Psoas muscle (tissue), 8 donors: ENCODE results near the gene PHLDB3. TPM values are rescaled to one million over a fixed set of nuclear protein-coding genes. Genes with fewer than 3 reads are reported as not detected.
"Not testable (repeated sequence)": the region's sequence is repeated elsewhere in the genome, so short reads cannot be mapped to it uniquely, and the experiment has no call there.

Experiments
- ATAC-seq, 4 donors: fragments of 200-7000 bp; cut with Tn5 transposase; one replicate each; pipeline ENCODE4 v1.9.1; 2020; ENCODE audit warnings: moderate library complexity in 3 of 4, mild to moderate bottlenecking in 2 of 4
- DNase-seq, 2 donors: peaks; one replicate each; pipeline ENCODE4 v3.0.0-alpha.2; 2020
- H3K27ac ChIP-seq: fragments of 200-600 bp; one replicate; pipeline ENCODE4 v1.8.0; 2022
- H3K27me3 ChIP-seq, 3 donors: fragments of 200-600 bp in 1 of 3; one replicate each; pipeline versions ENCODE4 v1.6.1 to v1.8.0; 2013 to 2022; ENCODE audit warnings: low read length in 2 of 3, mild to moderate bottlenecking in 2 of 3, moderate library complexity in 1 of 3; ENCODE audit not compliant: insufficient read depth in 3 of 3
- H3K36me3 ChIP-seq, 2 donors: fragments of 200-600 bp in 1 of 2; one replicate each; pipeline versions ENCODE4 v1.6.1 to v1.8.0; 2013 to 2022; ENCODE audit warnings: low read depth in 1 of 2, mild to moderate bottlenecking in 1 of 2, moderate library complexity in 1 of 2; ENCODE audit not compliant: insufficient read depth in 1 of 2
- H3K4me1 ChIP-seq: fragments of 200-600 bp; one replicate; pipeline ENCODE4 v1.8.0; 2022
- H3K4me3 ChIP-seq: fragments of 200-600 bp; one replicate; pipeline ENCODE4 v1.8.0; 2022; ENCODE audit warnings: mild to moderate bottlenecking
- H3K9me3 ChIP-seq: fragments of 200-600 bp; one replicate; pipeline ENCODE4 v1.8.0; 2022
- WGBS, 3 donors: extraction: QIAGEN DNeasy Blood & Tissue Kit; methylation state at CpG; one replicate each; pipeline versions ENCODE4 v1.1.6 to v1.1.7; 2013; 5-methylcytosine and 5-hydroxymethylcytosine counted together
- intact Hi-C, 2 donors: fragments of 100-400 bp; cut with DNase I; formaldehyde crosslinking; loops; one replicate each; pipeline versions ENCODE4 v1.11.0 to v1.14.2; 2022
- polyA plus RNA-seq, 3 donors: library from polyadenylated mRNA; stranded (reverse); fragments of 200-250 nt; gene quantifications; one replicate each; pipeline ENCODE4 v1.2.3, GENCODE V29; 2013
- total RNA-seq, 4 donors: library from RNA; stranded (reverse); fragmentation: NEBNext Ultra II Directional in 2 of 4; extraction: Animal tissue kit (Norgen Biotek cat#: 25700) in 2 of 4; gene quantifications; one replicate each; pipeline versions ENCODE4 v1.2.1 to v1.2.4, GENCODE V29; 2021 to 2023
- TF ChIP-seq, protein P1 (sequence below): fragments of 200-600 bp; IDR thresholded peaks from one replicate; pipeline ENCODE4 v1.8.0; 2022; ENCODE audit warnings: antibody characterized with exemption
- donor health status: healthy with polysubstance abuse.
- donor health status: DM: no; HTN: no; CAD: no; lungs with moderate emphysema.
- donor health status: Bipolar disorder and iron deficiency.
- donor health status: healthy.
- donor health status: DM: yes; HTN: yes; CAD: no.
- donor health status: DM: no; HTN: no; CAD: no.
- donor health status: DM: no; HTN: no; CAD: no.
- donor health status: DM: yes; HTN: yes; CAD: no.

Gene PHLDB3
- total and polyA plus RNA-seq, 7 donors, result 2.0 to 5.7 (median 4.5) TPM

DNA sequence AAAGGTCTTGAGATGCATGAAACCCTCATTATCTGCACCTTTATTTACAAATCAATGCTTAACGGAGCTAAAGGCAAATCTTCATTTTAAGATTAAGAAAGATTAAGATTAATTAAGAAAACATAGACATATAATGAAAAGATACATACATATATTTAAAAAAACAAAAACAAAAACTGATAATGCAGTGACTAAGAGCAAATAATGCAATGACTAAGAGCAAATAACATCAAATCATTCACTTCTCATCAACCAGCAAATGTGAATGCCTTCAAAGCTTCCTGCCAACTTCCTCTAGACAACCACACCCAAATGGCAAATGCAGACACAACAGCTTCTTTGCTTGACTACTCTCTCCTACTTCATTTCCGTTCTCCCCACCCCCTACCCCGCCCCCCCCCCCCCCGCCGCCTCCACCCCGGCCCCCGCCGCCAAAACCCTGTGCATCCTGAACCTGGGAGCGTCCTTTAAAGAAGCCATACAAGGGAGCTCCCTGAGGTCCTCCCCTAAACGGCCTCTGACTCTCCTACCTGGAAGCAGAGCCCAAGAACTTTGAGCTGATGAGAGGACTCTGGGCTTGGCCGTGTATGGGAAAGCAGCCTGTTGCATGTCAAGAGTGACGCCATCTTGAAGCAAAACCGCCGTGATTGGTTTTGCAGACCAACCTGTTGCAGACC is 65.4 kb downstream of the PHLDB3 start:
- no peak for DNase-seq

DNA sequence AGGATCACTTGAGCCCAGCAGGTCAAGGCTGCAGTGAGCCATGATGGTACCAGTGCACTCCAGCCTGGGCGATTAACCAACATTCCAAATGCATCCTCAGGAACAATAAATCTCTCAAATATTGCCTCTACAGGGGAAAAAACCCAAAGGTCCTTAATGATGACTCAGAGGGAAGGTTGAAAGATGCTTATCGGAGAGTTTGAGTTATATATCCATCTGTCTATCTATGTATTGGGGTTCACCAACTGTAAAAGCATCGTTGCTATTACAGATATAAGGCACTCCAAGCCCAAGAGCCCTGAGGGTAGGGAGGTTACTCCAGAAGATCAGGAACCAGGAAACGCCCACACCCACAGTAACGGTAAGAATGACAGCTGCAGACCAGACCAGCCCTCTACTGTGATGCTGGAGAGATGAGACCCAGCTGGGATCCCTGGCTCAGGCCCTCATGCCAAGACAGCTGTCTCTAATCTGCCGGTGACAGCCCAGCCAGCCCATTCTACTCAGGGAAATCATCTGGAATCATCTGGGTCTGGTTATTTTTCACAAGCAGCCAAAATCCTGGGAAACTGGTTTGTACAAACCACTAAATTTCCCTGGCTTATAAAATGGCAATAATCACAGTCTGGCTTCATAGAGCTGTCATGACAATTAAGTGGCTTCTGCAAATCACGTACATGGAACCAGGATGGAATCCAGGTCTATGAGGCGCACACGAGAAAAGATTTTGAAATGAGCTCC is 66.1 kb downstream of the PHLDB3 start:
- WGBS, 3 donors, result 9 to 15% (median 14%) methylated on average over 9 of the region's 9 CpGs
- Histone ChIP-seq H3K9me3 (no peaks in the 10 kb centered on the region), H3K27ac (no peak overlapping the region), H3K4me1 (no peaks in the 10 kb centered on the region), H3K36me3 (no peaks in the 10 kb centered on the region), H3K27me3 (peaks cover 0 to 5% (median 0%) of the 10 kb centered on the region in 3 donors), H3K4me3 (no peak overlapping the region)
- TF ChIP-seq, protein P1, sequence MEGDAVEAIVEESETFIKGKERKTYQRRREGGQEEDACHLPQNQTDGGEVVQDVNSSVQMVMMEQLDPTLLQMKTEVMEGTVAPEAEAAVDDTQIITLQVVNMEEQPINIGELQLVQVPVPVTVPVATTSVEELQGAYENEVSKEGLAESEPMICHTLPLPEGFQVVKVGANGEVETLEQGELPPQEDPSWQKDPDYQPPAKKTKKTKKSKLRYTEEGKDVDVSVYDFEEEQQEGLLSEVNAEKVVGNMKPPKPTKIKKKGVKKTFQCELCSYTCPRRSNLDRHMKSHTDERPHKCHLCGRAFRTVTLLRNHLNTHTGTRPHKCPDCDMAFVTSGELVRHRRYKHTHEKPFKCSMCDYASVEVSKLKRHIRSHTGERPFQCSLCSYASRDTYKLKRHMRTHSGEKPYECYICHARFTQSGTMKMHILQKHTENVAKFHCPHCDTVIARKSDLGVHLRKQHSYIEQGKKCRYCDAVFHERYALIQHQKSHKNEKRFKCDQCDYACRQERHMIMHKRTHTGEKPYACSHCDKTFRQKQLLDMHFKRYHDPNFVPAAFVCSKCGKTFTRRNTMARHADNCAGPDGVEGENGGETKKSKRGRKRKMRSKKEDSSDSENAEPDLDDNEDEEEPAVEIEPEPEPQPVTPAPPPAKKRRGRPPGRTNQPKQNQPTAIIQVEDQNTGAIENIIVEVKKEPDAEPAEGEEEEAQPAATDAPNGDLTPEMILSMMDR, result no peak
- intact Hi-C loops, result no loop called here
- peak in 1 of 2 donors; percentile 20 for DNase-seq
- peak in 1 of 4 donors; percentile 49 for ATAC-seq

More for the DNA sequence above, 65.4 kb downstream of the PHLDB3 start:
- Histone ChIP-seq H3K27me3 (peaks cover 0 to 5% (median 0%) of the 10 kb centered on the region in 3 donors), H3K9me3 (no peaks in the 10 kb centered on the region), H3K4me1 (no peaks in the 10 kb centered on the region), H3K27ac (no peak overlapping the region), H3K36me3 (no peaks in the 10 kb centered on the region), H3K4me3 (no peak overlapping the region)
- peak in 1 of 4 donors; percentile 33 for ATAC-seq
- TF ChIP-seq, protein P1, result no peak
- WGBS, 3 donors, result 29 to 30% (median 30%) methylated on average over 13 to 14 of the region's 14 CpGs
- intact Hi-C loops, result no loop called here

DNA sequence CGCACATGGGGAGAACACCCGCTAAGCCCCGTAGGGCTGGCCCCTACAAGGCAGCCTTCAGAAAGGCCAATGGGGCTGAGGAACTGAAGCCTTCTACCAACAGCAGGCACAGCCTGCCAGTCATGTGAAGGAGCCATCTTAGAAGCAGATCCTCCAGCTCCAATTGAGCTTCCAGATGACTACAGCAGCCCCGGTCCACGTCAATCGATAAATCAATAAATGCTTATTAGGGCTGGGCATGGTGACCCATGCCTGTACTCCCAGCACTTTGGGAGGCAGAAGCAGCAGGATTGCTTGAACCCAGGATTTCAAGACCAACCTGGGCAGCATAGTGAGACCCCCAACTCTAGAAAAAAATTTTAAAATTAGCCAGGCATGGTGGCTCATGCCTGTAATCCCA is 66.8 kb downstream of the PHLDB3 start:
- 81 to 95% (median 89%) methylated on average over 6 of the region's 6 CpGs for WGBS, 3 donors
- TF ChIP-seq, protein P1, result no peak
- H3K27me3 ChIP-seq, result peaks cover 0 to 5% (median 0%) of the 10 kb centered on the region in 3 donors
- H3K9me3 ChIP-seq, result no peaks in the 10 kb centered on the region
- DNase-seq (no peak), ATAC-seq (no peak)
- H3K27ac ChIP-seq, result no peak overlapping the region
- no peaks in the 10 kb centered on the region for H3K4me1 ChIP-seq
- intact Hi-C loops, result no loop called here
- no peaks in the 10 kb centered on the region for H3K36me3 ChIP-seq
- H3K4me3 ChIP-seq, result no peak overlapping the region

DNA sequence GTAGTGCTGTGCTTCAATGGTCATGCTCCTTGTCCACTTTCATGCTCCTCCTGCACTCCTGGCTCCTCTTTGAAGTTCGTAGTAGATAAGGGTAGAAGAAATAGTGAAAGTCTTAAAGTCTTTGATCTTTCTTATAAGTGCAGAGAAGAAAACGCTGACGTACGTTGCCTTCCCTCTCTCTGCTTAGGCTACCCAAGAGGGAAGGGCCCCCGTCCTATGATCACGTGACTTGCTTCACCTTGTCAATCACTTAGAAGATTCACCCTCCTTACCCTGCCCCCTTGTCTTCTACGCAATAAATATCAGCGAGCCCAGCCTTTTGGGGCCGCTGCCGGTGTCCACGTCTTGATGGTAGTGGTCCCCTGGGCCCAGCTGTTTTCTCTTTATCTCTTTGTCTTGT is 67.3 kb downstream of the PHLDB3 start:
- H3K4me1 ChIP-seq, H3K36me3 ChIP-seq, H3K9me3 ChIP-seq, H3K27me3 ChIP-seq, DNase-seq, H3K27ac ChIP-seq, ATAC-seq, intact Hi-C loops, H3K4me3 ChIP-seq: not testable (repeated sequence)
- 93 to 94% (median 94%) methylated on average over 11 of the region's 11 CpGs for WGBS, 3 donors

GRCh38 chr19:43435775-43436174 is 68.8 kb downstream of the PHLDB3 start:
- H3K4me1 ChIP-seq, result no peaks in the 10 kb centered on the region
- TF ChIP-seq, protein P1, result no peak
- H3K4me3 ChIP-seq, result no peak overlapping the region
- H3K27me3 ChIP-seq, result peaks cover 0 to 5% (median 0%) of the 10 kb centered on the region in 3 donors
- intact Hi-C loops, result no loop called here
- WGBS, 3 donors, result 73 to 78% (median 75%) methylated on average over 3 of the region's 3 CpGs
- ATAC-seq, result no peak
- H3K36me3 ChIP-seq, result no peaks in the 10 kb centered on the region
- no peak for DNase-seq
- no peak overlapping the region for H3K27ac ChIP-seq
- no peaks in the 10 kb centered on the region for H3K9me3 ChIP-seq
